ENCODE data around the gene CFAP90. TPM values are rescaled to one million over a fixed set of nuclear protein-coding genes. Genes with fewer than 3 reads are reported as not detected.
A peak's percentile ranks its signal among the peaks of the same experiment; 100 is the strongest.

The CFAP90 gene
- total RNA-seq, 1 experiment from 2014 or later = not detected

DNA sequence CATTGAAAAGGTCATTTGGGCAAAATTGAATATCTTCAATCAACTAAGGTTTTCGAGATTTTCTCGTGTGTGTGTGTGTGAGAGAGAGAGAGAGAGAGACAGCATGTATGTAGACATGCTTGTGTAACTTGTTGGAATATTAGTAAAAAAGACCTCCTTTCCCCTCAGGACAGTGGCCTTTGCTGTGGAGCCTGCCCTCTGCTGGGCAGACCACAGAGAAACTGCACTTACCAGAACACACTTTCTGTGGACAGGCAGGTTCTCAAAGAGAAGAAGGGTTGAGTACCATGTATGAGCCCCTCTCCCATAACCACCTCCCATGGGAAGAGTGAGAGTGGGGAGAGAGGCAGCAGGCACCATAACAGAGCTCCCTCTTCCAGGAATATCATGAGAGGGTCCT is 45.6 kb downstream of the CFAP90 start:
- no peaks in the 10 kb centered on the region for H3K9me3 ChIP-seq (ENCODE audit: control insufficient read depth in 1 of 2, insufficient read depth in 1 of 2, low read depth in 1 of 2, low read length in 2 of 2)
- H3K27me3 ChIP-seq (ENCODE audit: insufficient read depth, low read length) = peaks cover 7% of the 10 kb centered on the region; the same call in 1 of the 2 replicates
- CTCF ChIA-PET = no interaction called here
- no TSS peak for BruUV-seq (replicated peaks)
- ATAC-seq (peak; percentile 73), DNase-seq (ENCODE audit: low read depth, low spot score) (peak; percentile 2)
- H4K20me1 ChIP-seq (ENCODE audit: insufficient read depth) = no peaks in the 10 kb centered on the region
- no peaks in the 10 kb centered on the region for H3K36me3 ChIP-seq (ENCODE audit: control insufficient read depth in 1 of 2, insufficient read depth in 2 of 2, low read length in 2 of 2)
- no peak overlapping the region for H3K27ac ChIP-seq (ENCODE audit: low read depth, low read length)
- POLR2A ChIA-PET = no interaction called here
- TF ChIP-seq ZNF274 (IDR thresholded peaks at IDR 0.05; ENCODE audit: low read depth, low read length) = no peak
- TF ChIP-seq RAD21 (IDR thresholded peaks at IDR 0.05; ENCODE audit: low read depth) = peak; percentile 24; the same call in 1 of the 2 replicates
- TF ChIP-seq, protein P1, sequence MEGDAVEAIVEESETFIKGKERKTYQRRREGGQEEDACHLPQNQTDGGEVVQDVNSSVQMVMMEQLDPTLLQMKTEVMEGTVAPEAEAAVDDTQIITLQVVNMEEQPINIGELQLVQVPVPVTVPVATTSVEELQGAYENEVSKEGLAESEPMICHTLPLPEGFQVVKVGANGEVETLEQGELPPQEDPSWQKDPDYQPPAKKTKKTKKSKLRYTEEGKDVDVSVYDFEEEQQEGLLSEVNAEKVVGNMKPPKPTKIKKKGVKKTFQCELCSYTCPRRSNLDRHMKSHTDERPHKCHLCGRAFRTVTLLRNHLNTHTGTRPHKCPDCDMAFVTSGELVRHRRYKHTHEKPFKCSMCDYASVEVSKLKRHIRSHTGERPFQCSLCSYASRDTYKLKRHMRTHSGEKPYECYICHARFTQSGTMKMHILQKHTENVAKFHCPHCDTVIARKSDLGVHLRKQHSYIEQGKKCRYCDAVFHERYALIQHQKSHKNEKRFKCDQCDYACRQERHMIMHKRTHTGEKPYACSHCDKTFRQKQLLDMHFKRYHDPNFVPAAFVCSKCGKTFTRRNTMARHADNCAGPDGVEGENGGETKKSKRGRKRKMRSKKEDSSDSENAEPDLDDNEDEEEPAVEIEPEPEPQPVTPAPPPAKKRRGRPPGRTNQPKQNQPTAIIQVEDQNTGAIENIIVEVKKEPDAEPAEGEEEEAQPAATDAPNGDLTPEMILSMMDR (IDR thresholded peaks at IDR 0.05 in 2 of 3, conservative IDR thresholded peaks at IDR 0.05 in 1 of 3; ENCODE audit: borderline replicate concordance in 1 of 3, insufficient read depth in 1 of 3, low read depth in 2 of 3, low read length in 2 of 3) = peak; percentile 9 to 58 (median 55); a peak in 4 of 6 replicates
- H3K4me3 ChIP-seq (replicated peaks in 1 of 2; ENCODE audit: low read depth in 1 of 2, low read length in 2 of 2) = no peak overlapping the region
- H3K9ac ChIP-seq (ENCODE audit: low read length) = no peak overlapping the region
- H3K79me2 ChIP-seq (ENCODE audit: insufficient read depth, low read length) = no peaks in the 10 kb centered on the region
- H2AFZ ChIP-seq (ENCODE audit: low read depth, low read length, poor library complexity, severe bottlenecking) = no peak overlapping the region
- H3K4me2 ChIP-seq (ENCODE audit: low read length) = no peak overlapping the region
- RAD21 ChIA-PET (ENCODE audit: low non-redundant PET in 1 of 2, low total read pairs in 2 of 2, uncharacterized antibody in 2 of 2, unreplicated experiment in 2 of 2) = no interaction called here
- intact Hi-C loops (cut with micrococcal nuclease) = no loop called here
- no peaks in the 10 kb centered on the region for H3K4me1 ChIP-seq (ENCODE audit: control insufficient read depth in 1 of 2, insufficient read depth in 2 of 2, low read length in 2 of 2)
- no peaks in the 10 kb centered on the region for H3K9me2 ChIP-seq (ENCODE audit: insufficient read depth)

DNA sequence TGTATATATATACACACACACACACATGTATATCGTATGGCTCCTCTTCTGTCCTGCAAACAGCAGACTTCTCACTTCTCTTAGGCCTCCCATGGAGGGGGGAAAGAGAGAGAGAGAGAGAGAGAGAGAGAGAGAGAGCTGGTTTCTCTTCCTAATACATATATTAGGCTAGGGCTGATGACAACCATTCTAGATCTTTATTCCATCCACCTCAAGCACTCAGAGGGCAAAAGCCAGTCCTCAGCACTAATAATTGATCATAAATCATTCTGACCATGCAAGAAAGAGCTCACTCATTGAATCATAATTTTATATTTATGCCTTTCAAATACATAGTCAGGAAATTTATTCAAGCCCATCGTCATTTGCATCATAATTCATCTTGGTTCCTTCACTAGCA is 47.0 kb downstream of the CFAP90 start:
- TF ChIP-seq ZFX (IDR thresholded peaks at IDR 0.05) (no peak), POLR2A (IDR thresholded peaks at IDR 0.05; ENCODE audit: borderline replicate concordance, extremely low read depth, insufficient read depth, insufficient read length) (no peak), SIN3A (IDR thresholded peaks at IDR 0.05; ENCODE audit: low read depth) (no peak), RAD21 (IDR thresholded peaks at IDR 0.05; ENCODE audit: low read depth) (no peak), SP1 (IDR thresholded peaks at IDR 0.05; ENCODE audit: low read depth) (no peak)

More for the DNA sequence above, 47.0 kb downstream of the CFAP90 start:
- intact Hi-C loops (cut with micrococcal nuclease) = no loop called here
- Histone ChIP-seq H3K27ac (ENCODE audit: low read depth, low read length) (no peak overlapping the region), H3K4me1 (ENCODE audit: control insufficient read depth in 1 of 2, insufficient read depth in 2 of 2, low read length in 2 of 2) (no peaks in the 10 kb centered on the region), H3K9ac (ENCODE audit: low read length) (no peak overlapping the region), H3K9me2 (ENCODE audit: insufficient read depth) (no peaks in the 10 kb centered on the region), H3K36me3 (ENCODE audit: control insufficient read depth in 1 of 2, insufficient read depth in 2 of 2, low read length in 2 of 2) (no peaks in the 10 kb centered on the region), H3K79me2 (ENCODE audit: insufficient read depth, low read length) (no peaks in the 10 kb centered on the region), H3K4me2 (ENCODE audit: low read length) (no peak overlapping the region), H3K9me3 (ENCODE audit: control insufficient read depth in 1 of 2, insufficient read depth in 1 of 2, low read depth in 1 of 2, low read length in 2 of 2) (no peaks in the 10 kb centered on the region), H3K4me3 (replicated peaks in 1 of 2; ENCODE audit: low read depth in 1 of 2, low read length in 2 of 2) (no peak overlapping the region), H2AFZ (ENCODE audit: low read depth, low read length, poor library complexity, severe bottlenecking) (no peak overlapping the region), H3K27me3 (ENCODE audit: insufficient read depth, low read length) (0 out of 2 replicates have a peak, but pooled peaks cover 3% of the 10 kb centered on the region), H4K20me1 (ENCODE audit: insufficient read depth) (no peaks in the 10 kb centered on the region)
- CTCF ChIA-PET = no interaction called here
- POLR2A ChIA-PET = no interaction called here
- ATAC-seq = no peak
- RAD21 ChIA-PET (ENCODE audit: low non-redundant PET in 1 of 2, low total read pairs in 2 of 2, uncharacterized antibody in 2 of 2, unreplicated experiment in 2 of 2) = interaction anchor here in 1 of 2 experiments (0.7 kb wide), 1 partner anchor 635 kb away, joined by 3 read pairs; no protein-coding TSS in a partner anchor
- no TSS peak for BruUV-seq (replicated peaks)
- no peak for DNase-seq (ENCODE audit: low read depth, low spot score)
